GM19397 (cell line): ENCODE data around the gene WDR27.
"Not testable (repeated sequence)": the region's sequence is repeated elsewhere in the genome, so short reads cannot be mapped to it uniquely, and the experiment has no call there.

ENCODE experiments used
- ATAC-seq: cut with Tn5 transposase; IDR thresholded peaks from one replicate; pipeline ENCODE4 v1.9.1; 2021; ENCODE audit warnings: mild to moderate bottlenecking, moderate library complexity; ENCODE audit not compliant: unreplicated experiment

The WDR27 gene

GRCh38 chr6:169664227-169664626 is 37.6 kb downstream of the WDR27 start:
- ATAC-seq, result no peak

DNA sequence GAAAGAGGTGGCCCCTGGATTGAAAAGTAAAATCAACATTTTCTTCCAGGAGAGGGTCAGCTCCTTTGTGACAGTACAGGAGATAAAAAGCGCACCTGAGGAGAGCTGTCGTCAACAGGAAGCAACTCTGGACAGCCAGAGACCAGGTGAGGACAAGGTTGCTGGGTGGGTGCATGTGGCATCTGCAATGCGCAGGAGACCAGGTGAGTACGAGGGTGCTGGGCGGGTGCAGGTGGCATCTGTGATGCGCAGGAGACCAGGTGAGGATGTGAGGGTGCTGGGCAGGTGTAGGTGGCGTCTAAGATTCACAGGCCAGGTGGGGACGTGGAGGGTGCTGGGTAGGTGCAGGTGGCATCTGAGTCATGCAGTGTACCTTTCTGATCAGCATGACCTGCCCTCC is 38.4 kb downstream of the WDR27 start:
- ATAC-seq, result no peak

- ATAC-seq, result no peak
These were observed 40.5 kb downstream of the WDR27 start for GRCh38 chr6:169661391-169661756.

- no peak for ATAC-seq
These were observed 41.0 kb downstream of the WDR27 start for GRCh38 chr6:169660751-169661390.

- ATAC-seq, result no peak
These were observed 41.8 kb downstream of the WDR27 start for GRCh38 chr6:169659820-169660610.

GRCh38 chr6:169657284-169657610 is 44.6 kb downstream of the WDR27 start:
- ATAC-seq, result no peak

DNA sequence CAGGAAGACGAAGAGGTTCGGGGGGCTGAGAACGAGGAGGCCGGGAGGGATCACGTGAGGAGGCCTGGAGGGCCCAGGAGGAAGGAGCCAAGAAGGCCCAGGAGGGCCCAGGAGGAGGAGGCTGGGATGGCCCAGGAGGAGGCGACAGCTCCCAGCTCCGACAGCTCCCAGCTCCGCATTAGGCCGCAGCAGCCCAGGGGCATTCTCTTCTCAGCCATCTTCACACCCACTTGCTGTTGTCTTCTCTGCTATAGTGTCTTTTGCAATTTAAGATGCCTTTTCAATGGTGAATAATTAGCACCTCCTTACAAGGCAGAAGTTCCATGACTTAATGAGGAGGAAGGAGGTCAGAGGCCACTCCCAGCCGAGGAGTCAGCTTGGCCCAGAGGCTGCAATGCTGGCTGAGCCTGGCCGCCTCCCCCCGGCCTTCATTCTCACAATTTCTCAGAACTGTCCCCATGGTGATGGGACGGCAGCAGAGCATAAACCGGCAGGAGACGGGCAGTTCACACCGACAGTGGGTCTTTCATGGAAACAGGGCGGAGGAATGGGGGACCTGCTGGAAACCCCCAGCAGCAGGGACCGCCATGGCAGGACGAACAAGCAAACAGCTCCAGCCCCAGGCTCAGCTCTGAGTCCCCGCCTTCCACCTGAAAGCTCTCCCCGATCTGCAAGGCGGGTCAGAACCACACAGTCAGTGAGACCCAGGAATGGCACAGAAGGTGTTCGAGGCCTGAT is 45.1 kb downstream of the WDR27 start:
- no peak for ATAC-seq

- peak; percentile 81 for ATAC-seq
These were observed 47.0 kb downstream of the WDR27 start for GRCh38 chr6:169654598-169655391.

DNA sequence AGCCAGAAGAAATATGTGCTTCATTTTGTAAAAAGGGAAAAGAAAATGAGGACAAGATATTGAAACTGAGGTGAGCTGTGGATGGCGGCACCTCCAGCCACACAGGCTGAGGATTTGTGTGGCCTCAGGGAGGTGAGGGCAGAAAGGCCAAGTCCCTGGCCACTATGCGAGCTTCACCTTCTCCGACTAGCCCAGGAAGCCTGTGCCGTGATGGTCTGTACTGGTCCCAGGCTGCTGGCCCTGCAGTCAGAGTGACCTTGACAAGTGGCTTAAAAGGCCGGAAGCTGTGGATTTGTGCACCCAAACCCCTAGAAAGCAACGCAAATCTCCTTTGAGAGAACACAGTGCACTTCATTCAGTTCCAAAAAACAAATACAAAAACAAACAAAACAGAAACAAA is 48.1 kb downstream of the WDR27 start:
- no peak for ATAC-seq

DNA sequence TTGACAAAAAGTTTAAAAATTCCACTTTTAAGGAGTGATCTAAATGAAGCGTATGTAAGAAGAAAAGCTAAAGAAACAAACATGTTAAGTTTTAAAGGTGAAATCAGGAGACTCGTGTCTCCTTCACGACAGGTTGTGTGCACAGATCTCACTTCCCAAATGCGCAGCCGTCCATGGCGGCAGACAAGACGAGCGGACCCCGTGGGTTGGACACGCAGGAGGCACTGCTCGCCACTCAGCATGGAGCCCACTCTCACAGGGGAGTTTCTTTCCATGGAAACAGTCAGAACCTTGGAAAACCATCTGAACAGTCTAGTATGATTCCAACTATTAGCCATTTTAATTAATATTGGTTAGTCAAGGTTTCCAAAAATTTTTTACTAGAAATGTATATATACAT is 48.9 kb downstream of the WDR27 start:
- ATAC-seq, result no peak

DNA sequence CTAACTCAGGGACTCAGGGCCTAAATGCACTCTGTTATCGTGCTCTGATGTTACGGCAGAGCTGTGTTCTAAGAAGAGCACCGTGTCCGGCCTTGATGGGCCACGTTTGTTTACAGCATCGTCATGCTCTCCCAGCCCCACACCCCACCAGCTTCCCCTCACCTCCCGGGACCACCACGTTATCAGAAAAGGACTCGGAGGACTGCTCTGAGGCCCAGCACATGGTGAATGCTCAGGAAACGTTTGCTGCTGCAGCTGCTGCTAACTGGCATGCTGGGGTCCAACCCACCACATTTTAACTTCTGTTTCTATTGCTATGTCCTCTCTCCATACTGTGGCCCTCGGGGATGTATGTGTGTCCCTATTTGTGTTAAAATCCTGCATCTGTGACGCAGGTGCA is 50.3 kb downstream of the WDR27 start:
- ATAC-seq, result no peak

- no peak for ATAC-seq
These were observed 50.9 kb downstream of the WDR27 start for GRCh38 chr6:169650959-169651292.

DNA sequence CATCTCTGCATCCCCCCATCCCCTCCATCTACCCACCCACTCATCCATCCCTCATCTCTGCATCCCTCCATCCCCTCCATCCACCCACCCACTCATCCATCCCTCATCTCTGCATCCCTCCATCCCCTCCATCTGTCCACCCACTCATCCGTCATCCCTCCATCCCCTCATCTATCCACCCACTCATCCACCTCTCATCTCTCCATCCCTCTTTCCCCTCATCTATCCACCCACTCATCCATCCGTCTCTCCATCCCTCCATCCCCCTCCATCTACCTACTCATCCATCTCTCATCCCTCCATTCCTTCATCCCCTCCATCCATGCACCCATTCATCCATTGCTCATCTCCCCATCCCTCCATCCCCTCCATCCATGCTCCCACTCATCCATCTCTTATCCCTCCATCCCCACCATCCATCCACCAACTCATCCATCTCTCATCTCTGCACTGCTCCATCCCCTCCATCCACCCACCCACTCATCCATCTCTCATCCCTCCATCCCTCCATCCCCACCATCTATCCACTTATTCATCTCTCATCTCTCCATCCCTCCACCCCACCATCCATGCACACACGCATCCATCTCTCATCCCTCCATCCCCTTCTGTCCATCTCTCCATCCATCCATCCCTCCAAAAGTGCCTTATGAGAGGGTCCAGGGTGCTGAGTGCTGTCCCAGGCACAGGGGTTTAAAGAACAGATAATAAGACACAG is 51.4 kb downstream of the WDR27 start:
- no peak for ATAC-seq

DNA sequence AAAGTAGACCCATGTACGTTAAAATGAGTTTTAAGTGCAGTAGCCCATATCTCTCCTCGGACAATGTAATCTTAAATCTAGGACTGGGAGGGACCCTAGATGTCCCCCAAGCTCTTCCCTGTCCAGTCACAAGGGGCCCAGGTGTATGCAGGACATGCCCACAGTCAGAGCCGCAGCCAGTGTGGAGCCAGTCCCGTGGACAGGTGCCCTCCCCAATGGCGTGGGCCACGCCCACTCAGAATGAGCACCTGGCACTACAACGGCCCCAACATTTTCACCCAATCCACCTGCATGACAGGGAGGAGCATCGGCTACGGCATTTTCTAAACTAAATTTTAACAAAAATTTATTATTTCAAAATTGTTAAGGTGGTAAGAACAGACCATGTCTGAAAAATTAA is 53.2 kb downstream of the WDR27 start:
- no peak for ATAC-seq

DNA sequence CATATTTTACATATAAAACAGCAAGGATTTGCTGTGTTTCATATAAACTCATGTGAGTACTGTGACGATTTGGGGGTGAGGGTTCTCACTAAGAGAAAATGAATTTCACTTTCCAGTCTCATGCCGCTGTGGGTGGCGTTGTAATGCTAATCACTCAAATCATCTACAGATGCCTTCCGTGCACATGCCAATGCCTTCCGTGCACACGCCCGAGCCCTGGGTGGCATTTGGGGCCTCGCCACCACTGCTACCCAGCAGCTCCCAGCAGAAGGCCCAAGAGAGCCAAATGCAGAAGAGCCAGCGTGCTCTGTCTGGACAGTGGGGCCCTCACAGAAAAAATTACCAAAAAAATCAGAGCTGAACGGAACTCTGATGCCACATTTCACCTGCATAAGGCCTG is 53.7 kb downstream of the WDR27 start:
- no peak for ATAC-seq

GRCh38 chr6:169647637-169648036 is 54.2 kb downstream of the WDR27 start:
- no peak for ATAC-seq

DNA sequence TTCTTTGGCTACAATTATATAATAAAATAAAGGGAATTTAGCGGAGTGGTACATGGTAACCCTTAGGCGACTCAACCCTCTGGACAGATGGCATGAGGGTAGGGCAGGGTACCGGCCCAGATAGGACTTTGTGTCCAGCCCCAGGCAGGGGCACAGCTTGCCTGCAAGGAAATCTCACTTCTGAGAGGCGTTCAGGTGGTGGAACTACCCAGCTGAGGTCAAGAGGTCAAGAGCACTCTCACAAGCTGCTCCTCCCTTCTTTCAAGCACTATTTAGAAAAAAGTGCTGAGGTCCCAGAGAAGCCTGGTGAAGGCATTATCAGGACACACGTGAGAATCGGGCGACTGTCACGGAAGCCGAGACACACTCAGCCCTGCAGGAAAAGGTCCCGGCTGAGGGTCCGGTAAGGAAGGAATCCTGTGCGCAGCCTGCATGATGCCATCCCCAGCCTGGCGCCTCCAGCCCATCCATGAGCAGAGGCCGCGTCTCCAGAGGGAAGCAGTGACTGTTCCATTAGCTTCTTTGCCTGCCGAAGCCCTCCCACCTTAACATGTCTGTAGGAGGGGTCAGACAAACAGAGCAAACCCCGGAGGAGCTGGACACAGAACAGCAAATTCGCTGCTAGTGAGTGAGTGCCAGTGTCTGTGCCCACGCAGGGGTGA is 54.8 kb downstream of the WDR27 start:
- ATAC-seq, result no peak

DNA sequence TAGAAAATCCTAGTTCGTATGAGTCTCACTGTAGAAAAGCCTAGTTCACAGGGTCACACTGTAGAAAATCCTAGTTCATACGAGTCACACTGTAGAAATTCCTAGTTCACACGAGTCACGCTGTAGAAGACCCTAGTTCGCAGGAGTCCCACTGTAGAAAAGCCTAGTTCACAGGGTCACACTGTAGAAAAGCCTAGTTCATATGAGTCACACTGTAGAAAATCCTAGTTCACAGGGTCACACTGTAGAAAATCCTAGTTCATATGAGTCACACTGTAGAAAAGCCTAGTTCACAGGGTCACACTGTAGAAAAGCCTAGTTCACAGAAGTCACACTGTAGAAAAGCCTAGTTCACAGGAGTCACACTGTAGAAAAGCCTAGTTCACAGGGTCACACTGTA is 56.4 kb downstream of the WDR27 start:
- ATAC-seq, result not testable (repeated sequence)

GRCh38 chr6:169643521-169643920 is 58.3 kb downstream of the WDR27 start:
- no peak for ATAC-seq

DNA sequence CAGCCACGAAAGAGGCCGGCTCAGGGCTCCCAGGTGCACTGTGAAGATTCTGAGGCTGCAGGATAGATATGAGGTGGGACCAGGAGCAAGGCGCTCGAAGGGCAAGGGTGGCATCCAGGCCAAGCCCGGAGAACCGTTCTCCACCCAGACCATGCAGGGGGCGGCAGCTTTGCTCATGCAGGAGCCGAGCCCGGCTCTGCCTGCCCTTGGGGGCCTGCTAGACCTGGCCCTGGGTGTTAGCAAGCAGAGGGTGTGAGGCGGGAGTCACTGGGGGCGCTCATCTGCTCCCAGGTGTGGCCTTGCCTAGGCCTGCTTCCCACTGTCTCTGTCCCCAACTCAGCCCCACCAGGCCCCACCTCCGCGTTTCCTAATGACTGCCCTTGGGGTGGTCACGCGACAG is 59.4 kb downstream of the WDR27 start:
- ATAC-seq, result no peak
